LoVo (cell line): ENCODE results near the gene PDC.
"Not testable (repeated sequence)": the region's sequence is repeated elsewhere in the genome, so short reads cannot be mapped to it uniquely, and the experiment has no call there.

ENCODE experiments used
- DNase-seq: peaks from one replicate; pipeline ENCODE4 v3.0.0-alpha.2; 2016; ENCODE audit warnings: low spot score

Gene PDC

DNA sequence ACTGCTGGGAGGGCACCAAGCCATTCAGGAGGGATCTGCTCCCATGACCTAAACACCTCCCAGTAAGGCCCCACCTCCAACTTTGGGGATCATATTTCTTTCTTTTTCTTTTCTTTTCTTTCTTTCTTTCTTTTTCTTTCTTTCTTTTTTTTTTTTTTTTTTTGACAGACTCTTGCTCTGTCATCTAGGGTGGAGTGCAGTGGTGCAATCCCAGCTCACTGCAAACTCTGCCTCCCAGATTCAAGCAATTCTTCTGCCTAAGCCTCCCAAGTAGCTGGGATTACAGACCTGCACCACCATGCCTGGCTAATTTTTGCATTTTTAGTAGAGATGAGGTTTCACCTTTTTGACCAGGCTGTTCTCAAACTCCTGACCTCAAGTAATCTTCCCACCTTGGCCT is 4.6 kb upstream of the PDC start:
- not testable (repeated sequence) for DNase-seq

DNA sequence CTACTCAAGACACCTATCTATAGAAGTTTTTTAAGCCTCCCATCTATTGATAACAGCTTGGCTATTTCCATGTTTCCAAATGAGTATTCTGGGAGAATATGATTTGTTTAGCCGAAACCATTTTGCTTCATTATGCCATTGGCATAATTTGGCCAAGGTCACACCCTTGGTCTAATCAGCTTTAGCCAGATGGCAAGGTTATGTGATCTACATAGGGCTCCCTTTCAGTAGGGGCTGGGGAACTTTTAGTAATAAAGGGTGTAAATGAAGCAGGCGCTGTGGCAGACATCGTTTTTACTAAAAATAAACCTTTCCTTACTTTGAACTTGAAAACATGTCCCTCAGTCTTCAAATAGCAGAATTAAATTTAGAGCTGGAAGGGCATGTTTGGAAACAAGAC is 3.0 kb upstream of the PDC start:
- no peak for DNase-seq

DNA sequence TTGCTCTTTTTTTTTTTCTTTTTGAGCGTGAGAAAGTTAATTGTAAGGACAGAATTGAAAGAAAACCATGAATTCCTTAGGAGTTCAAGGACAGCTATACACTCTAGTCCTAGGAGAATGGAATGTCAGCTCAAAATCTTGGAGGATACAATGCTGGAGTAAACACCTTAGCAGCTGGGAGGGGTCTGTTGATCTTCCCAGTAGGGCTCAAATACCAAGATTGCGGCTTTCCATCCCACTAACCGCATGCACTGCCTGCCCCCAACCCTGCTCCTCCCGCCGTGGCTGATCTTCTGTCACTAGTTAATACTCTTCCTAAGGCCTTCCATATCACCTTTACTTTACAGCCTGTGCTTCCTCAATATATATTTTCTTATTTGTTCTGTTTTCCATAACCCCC is 2.6 kb upstream of the PDC start:
- no peak for DNase-seq

DNA sequence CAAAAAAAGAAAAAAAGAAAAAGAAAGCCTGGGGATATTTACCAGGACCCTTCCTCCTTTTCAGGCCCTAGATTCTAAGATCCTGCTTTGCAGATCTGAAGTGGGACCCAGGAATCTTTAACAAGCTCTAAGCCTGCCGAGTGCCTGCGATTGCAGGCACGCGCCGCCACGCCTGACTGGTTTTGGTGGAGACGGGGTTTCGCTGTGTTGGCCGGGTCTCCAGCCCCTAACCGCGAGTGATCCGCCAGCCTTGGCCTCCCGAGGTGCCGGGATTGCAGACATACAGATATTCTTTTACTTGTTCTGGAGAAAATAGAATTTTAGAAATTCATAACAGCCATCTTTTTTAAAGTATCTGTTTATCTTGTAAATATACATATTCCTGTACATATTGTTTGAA is 1.8 kb downstream of the PDC start:
- DNase-seq: not testable (repeated sequence)

DNA sequence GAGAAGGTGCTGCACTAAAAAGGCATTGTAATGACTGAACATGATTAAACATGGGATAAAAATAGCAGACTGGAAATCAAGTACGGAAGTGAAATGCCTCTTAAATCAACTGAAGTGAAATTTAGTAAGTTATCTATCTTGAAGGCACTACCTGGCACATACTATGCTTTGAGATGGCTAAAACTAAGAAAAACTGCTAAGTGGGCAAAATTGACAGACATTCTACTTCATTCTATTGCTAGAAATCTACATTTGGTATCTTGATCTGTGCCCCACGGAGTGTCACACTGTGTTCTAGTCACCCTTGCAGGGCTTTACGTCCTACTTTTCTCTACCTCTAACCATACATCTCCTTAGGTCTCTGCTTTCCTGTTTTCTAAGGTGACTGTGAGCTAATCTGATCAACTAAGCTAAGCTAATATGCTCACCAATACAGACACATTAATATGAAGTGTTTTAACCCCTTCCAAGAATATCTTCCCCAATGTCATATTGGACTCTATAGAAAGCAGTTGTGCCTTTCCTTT is 4.1 kb downstream of the PDC start:
- DNase-seq: no peak

DNA sequence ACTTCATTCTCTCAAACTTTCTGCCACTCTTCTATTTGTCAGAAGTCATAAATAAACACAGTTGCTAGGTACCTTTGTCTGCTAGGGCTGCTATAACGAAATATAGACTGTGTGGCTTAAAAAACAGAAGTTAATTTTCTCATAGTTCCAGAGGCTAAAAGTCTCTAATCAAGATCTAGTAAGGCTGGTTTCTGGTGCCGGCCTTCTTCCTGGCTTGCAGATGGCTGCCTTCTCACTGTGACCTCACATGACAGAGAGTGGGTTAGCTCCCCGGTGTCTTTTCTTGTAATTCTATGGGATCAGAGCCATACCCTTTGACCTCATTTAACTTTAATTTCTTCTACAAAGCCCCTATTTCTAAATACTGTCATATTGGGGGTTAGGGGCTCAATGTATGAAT is 5.9 kb downstream of the PDC start:
- no peak for DNase-seq

DNA sequence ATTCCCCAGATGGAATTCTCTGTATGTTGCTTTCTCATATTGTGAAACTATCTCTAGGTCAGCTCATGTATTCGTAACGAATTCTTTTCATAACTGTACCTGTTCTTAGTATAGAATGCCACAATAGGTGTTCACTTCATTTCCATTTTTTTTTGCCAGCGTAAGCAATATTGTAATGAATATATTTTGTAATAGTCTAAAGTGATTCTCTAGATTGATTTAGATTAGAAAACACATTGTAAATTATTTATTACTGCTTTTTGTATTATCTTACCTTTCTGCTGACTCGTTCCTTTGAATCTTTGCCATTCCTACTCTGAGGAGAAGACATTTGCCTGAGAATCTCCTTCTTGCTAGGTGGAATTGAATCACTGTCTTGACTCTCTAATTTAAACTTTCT is 14.8 kb downstream of the PDC start:
- DNase-seq: no peak

DNA sequence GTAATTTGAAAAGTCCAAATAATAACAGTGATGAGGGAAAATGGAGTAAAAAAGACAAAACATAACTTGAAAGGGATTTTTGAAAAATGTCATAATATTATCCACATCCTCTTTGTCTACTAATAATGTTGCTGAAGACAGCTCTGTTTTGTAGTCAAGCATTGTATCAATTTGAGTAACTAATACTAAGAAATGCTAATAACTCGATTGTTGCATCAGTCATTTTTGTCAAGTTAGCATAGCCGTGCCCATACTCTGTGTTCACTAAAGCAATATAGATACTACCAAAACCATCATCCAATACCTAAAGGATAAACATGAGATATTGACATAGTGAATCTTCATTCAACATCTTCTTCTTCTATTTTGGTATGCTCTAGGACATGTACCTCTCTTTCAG is 17.3 kb downstream of the PDC start:
- no peak for DNase-seq

DNA sequence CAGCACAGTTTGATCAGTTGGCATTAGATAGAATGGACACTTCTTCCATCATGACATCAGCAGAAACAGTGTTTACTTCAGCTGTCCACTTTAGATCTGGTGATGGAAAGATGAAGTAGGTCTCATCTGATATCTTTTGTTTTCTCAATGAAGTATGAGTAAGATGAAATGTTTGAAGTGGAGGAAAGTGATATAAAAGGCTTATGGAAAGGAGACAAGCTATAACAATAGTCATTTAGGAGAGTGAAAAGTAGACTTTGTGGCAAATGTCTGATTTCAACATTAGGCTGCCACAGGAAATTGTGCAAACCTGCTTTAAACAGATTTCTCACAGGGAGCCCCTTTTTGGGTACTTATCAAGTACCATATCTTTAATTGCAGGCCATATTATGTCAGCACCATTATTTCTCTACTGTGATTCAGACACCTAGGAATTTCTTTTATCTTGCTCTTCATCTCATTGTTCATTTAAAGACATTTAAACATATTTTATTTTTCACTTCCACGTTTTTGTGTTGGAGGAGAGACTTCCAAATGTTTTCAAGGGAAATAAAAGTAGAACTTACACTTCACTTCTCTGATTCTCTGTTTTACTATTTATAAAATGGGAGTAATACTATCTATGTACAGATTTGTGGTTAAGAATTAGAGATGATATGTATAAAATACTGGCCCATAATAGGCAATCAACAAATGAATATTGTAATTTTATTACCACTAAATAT is 18.1 kb downstream of the PDC start:
- no peak for DNase-seq

DNA sequence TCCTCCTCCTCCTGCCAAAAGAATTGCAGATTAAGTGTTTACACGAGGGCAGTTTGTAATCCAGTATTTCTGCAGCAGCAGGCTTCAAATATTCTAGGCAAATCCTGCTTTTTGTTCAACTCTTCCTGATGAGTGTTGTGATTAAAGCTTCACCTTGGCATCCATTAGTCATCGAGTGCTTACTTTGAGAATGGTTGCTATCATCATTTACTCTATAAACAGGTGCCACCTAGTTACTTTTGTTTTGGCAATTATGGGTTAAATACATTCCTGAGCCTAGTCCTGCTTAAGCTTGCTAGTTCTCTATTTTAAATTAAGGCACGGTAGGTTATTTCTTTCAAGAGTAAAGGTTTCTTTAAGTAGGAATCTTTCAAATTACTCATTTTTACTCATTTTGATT is 20.3 kb downstream of the PDC start:
- DNase-seq: peak; percentile 22

DNA sequence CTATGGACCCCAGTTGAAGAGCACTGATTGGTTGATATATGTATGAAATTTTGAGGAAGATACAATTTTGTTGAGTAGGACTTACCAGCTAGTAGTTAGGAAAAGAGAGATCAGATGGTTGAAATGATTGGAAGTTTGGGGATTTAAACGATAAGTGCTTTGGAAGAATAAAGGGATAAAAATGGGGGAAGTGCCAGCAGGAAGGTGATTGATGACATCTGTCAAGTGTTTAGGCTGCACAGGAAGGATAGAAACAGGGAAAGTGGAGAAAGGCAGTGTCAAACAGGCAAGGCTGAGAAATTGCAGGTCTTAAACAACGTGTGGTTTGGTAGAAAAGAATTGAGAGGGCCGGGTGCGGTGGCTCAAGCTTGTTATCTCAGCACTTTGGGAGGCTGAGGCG is 22.3 kb downstream of the PDC start:
- DNase-seq: no peak

DNA sequence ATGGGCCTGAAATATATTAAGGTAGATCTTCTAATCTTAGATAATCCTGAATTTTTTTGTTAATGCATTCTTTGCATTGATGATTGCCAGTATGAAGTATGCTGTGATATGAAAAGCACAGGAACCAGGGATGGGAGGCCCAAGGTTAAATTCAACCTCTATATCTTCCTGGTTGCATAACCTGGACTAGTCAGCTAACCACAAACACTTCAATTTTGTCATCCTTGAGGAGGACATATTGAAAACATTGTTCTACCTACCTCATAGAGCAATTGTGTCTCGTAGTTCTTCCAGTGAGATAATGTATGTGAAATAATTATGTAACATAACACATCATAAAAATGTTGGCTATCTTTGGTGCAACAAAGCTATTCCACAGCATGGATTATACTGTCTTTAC is 25.6 kb downstream of the PDC start:
- no peak for DNase-seq

DNA sequence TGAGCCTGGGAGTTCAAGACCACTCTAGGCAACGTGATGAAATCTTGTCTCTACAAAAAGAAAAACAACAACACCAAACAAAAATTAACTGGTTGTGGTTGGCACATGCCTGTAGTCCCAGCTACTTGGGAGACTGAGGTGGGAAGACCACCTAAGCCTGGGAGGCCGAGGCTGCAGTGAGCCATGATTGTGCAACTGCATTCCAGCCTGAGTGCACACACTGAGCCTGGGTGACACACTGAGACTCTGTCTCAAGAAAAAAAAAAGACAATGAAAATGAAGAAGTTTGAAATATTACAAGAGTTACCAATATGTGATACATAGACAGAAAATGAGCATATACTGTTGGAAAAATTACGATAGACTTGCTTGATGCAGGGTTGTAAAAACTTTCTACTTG is 31.9 kb downstream of the PDC start:
- DNase-seq: no peak

DNA sequence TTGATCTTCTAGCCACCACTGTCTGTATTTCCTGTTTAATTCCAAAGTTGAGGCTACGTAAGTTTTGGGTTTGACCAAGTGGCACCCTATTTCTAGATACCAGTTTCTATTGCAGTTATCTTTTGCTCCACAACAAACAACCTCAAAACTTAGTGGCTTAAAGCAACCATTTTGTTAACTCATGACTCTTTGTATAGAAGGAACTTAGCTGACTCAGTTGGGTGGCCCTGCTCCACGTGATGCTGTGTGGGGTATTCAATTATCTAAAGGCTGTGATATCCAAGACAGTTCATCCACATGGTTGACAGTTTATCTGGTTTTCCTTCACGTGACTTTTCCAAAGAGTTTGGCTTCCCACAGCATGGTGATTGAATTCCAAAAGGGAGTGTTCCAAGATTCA is 34.8 kb downstream of the PDC start:
- no peak for DNase-seq

DNA sequence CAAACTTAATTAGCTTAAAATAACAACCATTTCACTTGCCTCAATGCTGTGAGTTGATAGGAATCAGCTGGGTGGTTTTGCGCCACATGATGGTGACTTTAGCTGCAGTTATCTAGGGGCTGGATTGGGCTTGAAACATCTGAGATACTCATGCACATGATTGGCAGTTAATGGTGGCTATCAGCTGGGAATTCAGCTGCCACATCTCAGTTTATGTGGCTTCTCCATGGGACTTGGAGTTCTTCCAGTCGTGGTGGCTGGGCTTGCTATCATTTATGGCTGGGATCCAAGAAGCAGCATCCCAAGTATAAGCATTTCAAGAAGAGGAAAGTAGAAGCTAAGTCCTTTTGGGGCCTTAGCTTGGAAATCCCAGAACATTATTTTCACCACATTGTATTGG is 36.4 kb downstream of the PDC start:
- DNase-seq: no peak

DNA sequence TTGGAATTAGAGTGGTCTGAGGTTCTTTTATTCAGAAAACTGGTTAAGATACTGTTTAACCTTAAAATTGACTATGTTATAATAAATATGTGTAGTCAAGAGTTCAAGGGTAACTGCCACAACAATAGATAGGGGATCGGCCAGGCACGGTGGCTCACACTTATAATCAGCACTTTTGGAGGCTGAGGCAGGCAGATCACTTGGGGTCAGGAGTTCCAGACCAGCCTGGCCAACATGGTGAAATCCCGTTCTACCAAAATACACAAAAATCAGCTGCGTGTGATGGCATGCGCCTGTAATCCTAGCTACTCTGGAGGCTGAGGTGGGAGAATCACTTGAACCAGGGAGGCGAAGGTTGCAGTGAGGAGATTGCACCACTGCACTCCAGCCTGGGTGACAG is 39.5 kb downstream of the PDC start:
- no peak for DNase-seq

DNA sequence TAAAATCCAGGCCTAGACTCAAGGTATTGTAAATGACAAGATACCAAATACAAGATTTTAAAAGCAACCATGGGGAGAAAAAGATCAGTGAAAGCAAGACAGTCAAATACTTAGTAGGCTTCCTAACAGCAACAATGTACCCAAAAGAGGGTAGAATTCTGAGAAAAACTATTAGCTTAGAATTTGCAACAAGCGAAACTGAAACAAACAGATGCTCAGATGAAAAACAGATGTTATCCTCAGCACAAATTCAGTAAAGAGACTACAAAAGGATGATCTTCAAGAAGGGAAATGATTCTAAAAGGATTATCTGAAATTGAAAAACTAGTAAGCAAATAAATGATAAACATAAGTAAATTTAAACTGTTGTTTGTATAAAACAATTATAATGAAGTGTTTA is 40.0 kb downstream of the PDC start:
- DNase-seq: no peak

DNA sequence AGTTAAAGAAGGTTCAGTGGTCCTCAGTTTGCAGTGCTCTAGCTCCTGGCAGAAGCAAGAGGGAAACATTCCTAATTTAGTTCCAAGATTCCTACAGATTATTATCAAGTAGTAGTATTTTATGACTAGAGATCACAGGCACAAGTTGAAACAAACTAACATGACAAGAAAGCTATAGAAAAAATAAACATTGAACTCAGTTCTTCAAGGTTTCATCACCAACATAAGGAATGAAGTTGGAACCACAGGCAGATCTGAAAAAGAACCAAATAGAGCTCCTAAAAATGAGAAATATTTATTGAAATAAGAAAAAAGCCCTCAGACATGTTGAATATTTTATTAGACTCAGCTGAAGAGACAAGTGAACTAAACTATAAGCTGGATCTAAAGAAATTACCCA is 40.6 kb downstream of the PDC start:
- DNase-seq: no peak

DNA sequence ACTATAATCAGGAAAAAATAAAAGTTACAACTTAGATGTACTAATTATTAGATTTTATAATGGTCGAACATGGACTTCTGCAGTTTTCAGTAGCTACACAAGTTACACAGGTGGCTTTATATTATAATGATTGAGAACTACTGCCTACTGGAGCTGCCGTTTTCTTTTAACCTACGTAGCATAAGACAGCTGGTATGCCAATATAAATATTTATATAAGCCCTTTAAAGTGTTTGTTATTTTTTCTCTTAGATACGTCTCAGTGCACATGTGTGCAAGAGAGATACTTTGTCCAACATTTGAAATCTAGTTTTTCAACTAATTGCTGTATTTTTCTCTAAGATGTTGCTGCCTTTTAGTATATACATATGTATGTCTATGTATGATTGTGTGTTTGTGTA is 42.4 kb downstream of the PDC start:
- no peak for DNase-seq

DNA sequence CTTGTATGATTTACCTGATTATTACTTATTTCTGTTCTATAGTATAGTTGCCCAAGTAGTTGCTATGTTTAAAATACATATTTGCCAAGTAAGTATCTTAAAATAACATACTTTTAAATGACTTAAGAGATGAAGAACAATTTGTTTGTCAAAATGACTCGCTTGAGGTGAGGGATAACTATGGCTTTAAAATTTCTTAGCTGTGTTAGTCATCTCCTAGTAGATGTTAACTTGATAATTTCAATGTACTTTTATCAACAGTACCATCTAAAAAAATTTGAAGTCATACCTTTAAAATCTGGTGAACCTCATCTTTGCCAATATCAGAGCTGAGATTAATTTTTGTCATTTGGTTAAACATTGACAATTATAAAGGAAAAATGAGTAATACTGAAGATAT is 47.6 kb downstream of the PDC start:
- no peak for DNase-seq

DNA sequence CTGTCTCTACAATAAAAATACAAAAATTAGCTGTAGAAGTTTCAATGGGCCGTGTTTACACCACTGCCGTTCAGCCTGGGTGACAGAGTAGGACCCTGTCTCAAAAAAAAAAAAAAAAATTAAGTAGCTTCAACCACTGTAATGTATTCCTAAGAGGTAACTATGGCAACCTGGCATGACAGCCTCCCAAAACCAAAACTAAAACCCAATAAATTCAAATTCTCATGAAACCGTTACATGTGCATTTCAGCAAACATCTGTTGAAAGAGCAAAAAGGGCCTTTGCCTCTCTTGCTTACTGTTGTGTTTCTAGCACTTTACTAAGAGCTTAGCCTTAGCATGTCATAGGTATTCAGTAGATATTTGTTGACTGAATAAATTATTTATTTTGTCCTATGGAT is 51.8 kb downstream of the PDC start:
- no peak for DNase-seq

DNA sequence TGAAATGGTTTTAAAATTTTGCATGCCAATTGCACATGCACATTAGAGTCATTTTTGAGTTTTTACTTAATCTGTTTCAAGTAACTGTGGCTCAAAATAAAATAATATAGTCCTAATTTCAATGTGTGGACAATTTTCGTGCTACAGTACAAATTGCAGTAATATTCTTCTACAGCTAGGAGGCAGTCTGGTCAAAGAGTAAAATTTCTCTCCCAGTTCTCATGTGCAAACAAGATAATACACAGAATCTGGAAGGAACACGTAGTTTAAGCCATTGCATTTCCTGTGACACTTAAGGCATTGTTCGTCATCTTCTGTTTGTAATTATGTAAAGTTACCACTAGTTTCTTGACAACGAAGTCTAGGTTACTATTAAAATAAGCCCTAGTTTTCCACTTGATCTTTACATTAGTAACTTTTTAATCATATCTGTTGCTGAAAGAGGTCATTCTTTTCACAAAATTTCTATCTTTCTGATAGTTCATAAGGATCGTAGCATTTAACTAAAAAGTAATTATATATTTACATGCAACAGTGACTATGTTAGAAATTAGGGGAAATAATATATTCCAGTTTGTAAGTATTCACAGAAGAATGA is 56.4 kb downstream of the PDC start:
- DNase-seq: peak; percentile 9

DNA sequence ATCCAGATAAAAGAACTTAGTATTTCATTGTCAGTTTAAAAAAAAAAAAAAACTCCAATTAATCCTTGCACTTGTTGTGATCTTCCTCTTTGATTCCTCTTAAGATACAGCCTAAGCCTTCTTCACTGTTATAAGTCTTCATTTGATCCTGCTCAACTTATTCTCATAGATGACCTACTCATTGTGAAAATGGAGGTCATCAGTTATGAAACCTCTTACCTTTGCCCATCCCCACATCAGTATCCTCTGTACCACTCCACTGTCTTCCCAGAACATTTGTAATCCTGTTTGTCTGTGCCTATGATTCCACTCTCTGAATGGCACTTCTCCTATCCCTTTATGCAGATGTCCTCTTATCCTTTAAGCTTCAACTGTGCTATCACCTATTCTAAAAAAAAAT is 57.3 kb downstream of the PDC start:
- no peak for DNase-seq

DNA sequence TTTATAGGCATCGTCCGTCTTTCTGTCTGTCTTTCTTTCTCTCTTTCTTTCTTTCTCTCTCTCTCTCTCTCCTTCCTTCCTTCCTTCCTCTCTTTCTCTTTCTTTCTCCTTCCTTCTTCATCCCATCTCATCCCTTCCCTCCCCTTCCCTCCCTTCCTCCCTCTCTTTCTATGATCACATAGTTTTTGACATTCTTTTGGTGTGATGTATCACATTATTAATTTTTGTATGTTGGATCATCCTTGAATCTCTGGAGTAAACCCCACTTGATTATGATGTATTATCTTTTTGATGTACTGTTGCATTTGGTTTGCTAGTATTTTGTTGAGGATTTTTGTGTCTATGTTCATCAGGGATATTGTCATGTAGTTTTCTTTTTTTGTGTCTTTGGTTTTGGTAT is 59.5 kb downstream of the PDC start:
- DNase-seq: not testable (repeated sequence)
